Sigmoid colon (tissue), 4 donors: ENCODE measurements around the gene ARHGAP30.

Experiments
- EP300 ChIP-seq, 4 donors: sonication (generic); formaldehyde crosslinking; IDR thresholded peaks; one replicate each; pipeline ENCODE4 v1.6.1; 2017; ENCODE audit warnings: antibody characterized with exemption in 4 of 4
- POLR2A ChIP-seq, 2 donors: fragments of 450-650 bp; IDR thresholded peaks; one replicate each; pipeline ENCODE4 v1.6.1; 2016; ENCODE audit warnings: antibody characterized with exemption in 2 of 2, mild to moderate bottlenecking in 2 of 2, moderate library complexity in 2 of 2
- POLR2AphosphoS5 ChIP-seq, 4 donors: sonication (generic); formaldehyde crosslinking; IDR thresholded peaks; one replicate each; pipeline ENCODE4 v1.6.1; 2017; ENCODE audit warnings: antibody characterized with exemption in 4 of 4
- TF ChIP-seq, protein P1 (sequence below), 4 experiments: fragments of 450-650 bp in 3 of 4; fragments of 200-600 bp in 1 of 4; IDR thresholded peaks; one replicate each; pipeline ENCODE4 v1.5.1; 2016 to 2019; ENCODE audit warnings: antibody characterized with exemption in 4 of 4, mild to moderate bottlenecking in 3 of 4, moderate library complexity in 2 of 4

DNA sequence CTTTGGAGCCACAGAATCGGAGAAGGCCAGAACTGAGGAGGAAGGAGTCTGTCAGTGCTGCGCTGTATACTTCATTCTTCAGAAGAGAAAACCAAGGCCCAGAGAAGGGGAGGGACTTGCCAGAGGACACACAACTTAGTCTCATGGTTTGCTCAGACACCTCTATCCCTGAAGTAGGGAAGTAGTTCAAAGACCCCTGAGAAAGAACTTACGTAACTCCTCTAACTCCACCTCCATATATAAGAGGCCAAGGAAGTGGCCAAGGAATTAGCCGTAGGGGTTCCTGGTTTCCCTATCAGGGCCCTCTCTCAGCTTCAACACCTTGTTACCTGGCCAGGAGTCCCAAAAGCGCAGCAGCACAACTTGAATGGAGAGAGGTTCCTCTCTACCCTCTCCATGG is 20.2 kb upstream of the ARHGAP30 start:
- no peak for TF ChIP-seq POLR2A (IDR thresholded peaks at IDR 0.05)
- no peak for TF ChIP-seq POLR2AphosphoS5 (IDR thresholded peaks at IDR 0.05)
- TF ChIP-seq, protein P1, sequence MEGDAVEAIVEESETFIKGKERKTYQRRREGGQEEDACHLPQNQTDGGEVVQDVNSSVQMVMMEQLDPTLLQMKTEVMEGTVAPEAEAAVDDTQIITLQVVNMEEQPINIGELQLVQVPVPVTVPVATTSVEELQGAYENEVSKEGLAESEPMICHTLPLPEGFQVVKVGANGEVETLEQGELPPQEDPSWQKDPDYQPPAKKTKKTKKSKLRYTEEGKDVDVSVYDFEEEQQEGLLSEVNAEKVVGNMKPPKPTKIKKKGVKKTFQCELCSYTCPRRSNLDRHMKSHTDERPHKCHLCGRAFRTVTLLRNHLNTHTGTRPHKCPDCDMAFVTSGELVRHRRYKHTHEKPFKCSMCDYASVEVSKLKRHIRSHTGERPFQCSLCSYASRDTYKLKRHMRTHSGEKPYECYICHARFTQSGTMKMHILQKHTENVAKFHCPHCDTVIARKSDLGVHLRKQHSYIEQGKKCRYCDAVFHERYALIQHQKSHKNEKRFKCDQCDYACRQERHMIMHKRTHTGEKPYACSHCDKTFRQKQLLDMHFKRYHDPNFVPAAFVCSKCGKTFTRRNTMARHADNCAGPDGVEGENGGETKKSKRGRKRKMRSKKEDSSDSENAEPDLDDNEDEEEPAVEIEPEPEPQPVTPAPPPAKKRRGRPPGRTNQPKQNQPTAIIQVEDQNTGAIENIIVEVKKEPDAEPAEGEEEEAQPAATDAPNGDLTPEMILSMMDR (IDR thresholded peaks at IDR 0.05): no peak
- TF ChIP-seq EP300 (IDR thresholded peaks at IDR 0.05): no peak
